Spleen (tissue), 11 donors: ENCODE data around the gene SERPINA6. TPM values are rescaled to one million over a fixed set of nuclear protein-coding genes. Genes with fewer than 3 reads are reported as not detected.
"Not testable (repeated sequence)": the region's sequence is repeated elsewhere in the genome, so short reads cannot be mapped to it uniquely, and the experiment has no call there.

ENCODE experiments used
- DNase-seq: peaks from one replicate; pipeline ENCODE4 v3.0.0-alpha.2; 2020
- H3K27ac ChIP-seq, 8 donors: fragments of 200-600 bp; sonication (generic) in 7 of 8; 1 replicate in 4 of 8; 2 replicates in 4 of 8; pipeline versions ENCODE4 v1.5.0 to v1.8.0; 2016 to 2021; ENCODE audit warnings: inconsistent platforms in 4 of 8, mild to moderate bottlenecking in 4 of 8, moderate library complexity in 1 of 8
- H3K27me3 ChIP-seq, 7 donors: fragments of 200-600 bp; sonication (generic) in 6 of 7; replicated peaks in 1 of 7; 1 replicate in 4 of 7; 2 replicates in 3 of 7; pipeline versions ENCODE4 v1.5.0 to v1.8.0; 2016 to 2021; ENCODE audit warnings: inconsistent platforms in 3 of 7, mild to moderate bottlenecking in 1 of 7
- H3K36me3 ChIP-seq, 6 donors: fragments of 200-600 bp; sonication (generic) in 5 of 6; 1 replicate in 4 of 6; 2 replicates in 2 of 6; pipeline versions ENCODE4 v1.5.0 to v1.8.0; 2016 to 2021; ENCODE audit warnings: inconsistent platforms in 2 of 6
- H3K4me1 ChIP-seq, 6 donors: fragments of 200-600 bp; sonication (generic) in 5 of 6; 1 replicate in 3 of 6; 2 replicates in 3 of 6; pipeline versions ENCODE4 v1.5.0 to v1.8.0; 2016 to 2021; ENCODE audit warnings: inconsistent platforms in 3 of 6
- H3K4me3 ChIP-seq, 8 donors: fragments of 200-600 bp; sonication (generic) in 7 of 8; 1 replicate in 4 of 8; 2 replicates in 4 of 8; pipeline versions ENCODE4 v1.5.0 to v1.8.0; 2016 to 2021; ENCODE audit warnings: inconsistent platforms in 4 of 8, mild to moderate bottlenecking in 4 of 8, moderate library complexity in 2 of 8
- H3K9me3 ChIP-seq, 8 donors: fragments of 200-600 bp; sonication (generic) in 7 of 8; 1 replicate in 4 of 8; 2 replicates in 4 of 8; pipeline versions ENCODE4 v1.5.0 to v1.8.0; 2016 to 2021; ENCODE audit warnings: inconsistent platforms in 4 of 8
- CTCF ChIP-seq, 11 experiments: fragments of 200-600 bp in 7 of 11; fragments of 450-650 bp in 4 of 11; sonication (generic) in 4 of 11; IDR thresholded peaks in 8 of 11; conservative IDR thresholded peaks in 3 of 11; 1 replicate in 7 of 11; 2 replicates in 4 of 11; pipeline versions ENCODE4 v1.4.0 to v1.8.0; 2016 to 2021; ENCODE audit warnings: antibody characterized with exemption in 11 of 11, inconsistent platforms in 4 of 11, mild to moderate bottlenecking in 1 of 11
- POLR2A ChIP-seq, 3 donors: fragments of 450-650 bp; IDR thresholded peaks; one replicate each; pipeline ENCODE4 v1.5.1; 2017; ENCODE audit warnings: antibody characterized with exemption in 3 of 3, mild to moderate bottlenecking in 1 of 3
- POLR2AphosphoS5 ChIP-seq, 3 donors: sonication (generic); formaldehyde crosslinking; IDR thresholded peaks; one replicate each; pipeline ENCODE4 v1.5.1; 2017; ENCODE audit warnings: antibody characterized with exemption in 3 of 3
- WGBS, 5 donors: extraction: QIAGEN DNeasy Blood & Tissue Kit in 3 of 5; methylation state at CpG; one replicate each; pipeline versions ENCODE4 v1.1.5 to v1.1.7; 2013 to 2018; 5-methylcytosine and 5-hydroxymethylcytosine counted together
- intact Hi-C: fragments of 100-400 bp; cut with DNase I; formaldehyde crosslinking; loops from one replicate; pipeline ENCODE4 v1.15.0; 2023; ENCODE audit warnings: low total_unique reads
- polyA plus RNA-seq, 3 donors: library from polyadenylated mRNA; stranded (reverse); fragments of 200-250 nt; gene quantifications; one replicate each; pipeline ENCODE4 v1.2.1, GENCODE V29; 2013
- total RNA-seq, 7 donors: library from RNA; depleted of rRNA in 3 of 7; stranded (reverse); fragments of >200 nt in 3 of 7; fragmentation: NEBNext Ultra II Directional in 4 of 7; extraction: Animal tissue kit (Norgen Biotek cat#: 25700) in 4 of 7; gene quantifications; one replicate each; pipeline versions ENCODE4 v1.1.0 to v1.2.1, GENCODE V29; 2016 to 2021
- donor health status: healthy with polysubstance abuse.
- donor health status: DM: no; HTN: no; CAD: no; lungs with moderate emphysema.
- donor health status: DM: no; HTN: no; CAD: no.
- donor health status: Bipolar disorder and iron deficiency.
- donor health status: healthy.
- donor health status: DM: no; HTN: no; CAD: no.
- donor health status: DM: yes; HTN: yes; CAD: no.

SERPINA6 gene
- total and polyA plus RNA-seq, 10 donors = not detected

DNA sequence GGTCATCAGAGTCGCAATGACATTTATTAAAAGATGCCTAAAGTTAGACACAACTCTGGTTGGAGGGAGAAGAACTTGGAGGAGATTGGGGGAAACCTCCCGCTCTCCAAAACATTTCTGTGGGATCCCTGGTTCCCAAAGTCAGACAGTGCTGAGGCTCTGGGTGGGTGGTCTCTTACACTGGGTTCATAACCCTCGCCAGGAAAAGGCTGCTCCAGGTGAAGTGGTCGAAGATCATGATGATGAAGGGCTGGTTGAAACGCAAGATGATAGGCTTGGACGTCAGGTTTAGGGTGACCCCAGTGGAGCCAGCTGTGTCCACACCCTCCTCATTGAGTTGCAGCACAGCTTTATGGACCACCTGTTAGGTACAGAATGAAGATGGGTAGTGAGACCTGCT lies 18.9 kb downstream of the SERPINA6 start:
- no peaks in the 10 kb centered on the region for H3K4me1 ChIP-seq
- peaks cover 0 to 32% (median 13%) of the 10 kb centered on the region in 8 donors for H3K9me3 ChIP-seq
- TF ChIP-seq POLR2AphosphoS5 (IDR thresholded peaks at IDR 0.05) = no peak
- H3K36me3 ChIP-seq = no peaks in the 10 kb centered on the region
- H3K4me3 ChIP-seq = no peak overlapping the region
- WGBS, 5 donors = 71 to 90% (median 88%) methylated on average over 6 of the region's 6 CpGs
- no peak for DNase-seq
- H3K27me3 ChIP-seq = no peaks in the 10 kb centered on the region
- intact Hi-C loops = no loop called here
- H3K27ac ChIP-seq = no peak overlapping the region

DNA sequence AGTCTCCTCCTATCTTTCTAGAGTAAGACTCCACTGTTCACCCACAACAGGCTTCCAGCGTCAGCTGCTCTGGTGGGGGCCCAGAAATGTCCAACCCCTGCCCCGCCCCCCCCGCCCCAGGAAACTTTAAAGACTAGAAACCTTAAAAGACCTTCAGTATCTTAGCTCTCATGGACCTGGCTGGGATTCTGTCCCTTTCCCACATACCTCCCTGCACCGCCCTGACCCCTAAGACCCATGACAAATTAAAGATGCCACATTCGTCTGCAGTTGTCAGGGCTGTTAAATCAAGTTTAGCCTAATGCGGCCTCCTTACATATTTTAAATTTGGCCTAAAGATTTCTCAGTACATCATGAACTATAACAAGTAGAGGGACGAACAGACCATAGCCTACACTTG lies 20.0 kb downstream of the SERPINA6 start:
- no peak for TF ChIP-seq CTCF (IDR thresholded peaks at IDR 0.05 in 8 of 11, conservative IDR thresholded peaks at IDR 0.05 in 3 of 11)
- TF ChIP-seq POLR2AphosphoS5 (IDR thresholded peaks at IDR 0.05) = no peak
- no peak for TF ChIP-seq POLR2A (IDR thresholded peaks at IDR 0.05)
- H3K27ac ChIP-seq = no peak overlapping the region
- H3K36me3 ChIP-seq = no peaks in the 10 kb centered on the region
- no peak overlapping the region for H3K4me3 ChIP-seq
- H3K4me1 ChIP-seq = no peaks in the 10 kb centered on the region
- H3K9me3 ChIP-seq = peaks cover 0 to 30% (median 11%) of the 10 kb centered on the region in 8 donors
- WGBS, 5 donors = 77 to 91% (median 81%) methylated on average over 7 of the region's 7 CpGs
- no peak for DNase-seq
- intact Hi-C loops = no loop called here
- no peaks in the 10 kb centered on the region for H3K27me3 ChIP-seq

DNA sequence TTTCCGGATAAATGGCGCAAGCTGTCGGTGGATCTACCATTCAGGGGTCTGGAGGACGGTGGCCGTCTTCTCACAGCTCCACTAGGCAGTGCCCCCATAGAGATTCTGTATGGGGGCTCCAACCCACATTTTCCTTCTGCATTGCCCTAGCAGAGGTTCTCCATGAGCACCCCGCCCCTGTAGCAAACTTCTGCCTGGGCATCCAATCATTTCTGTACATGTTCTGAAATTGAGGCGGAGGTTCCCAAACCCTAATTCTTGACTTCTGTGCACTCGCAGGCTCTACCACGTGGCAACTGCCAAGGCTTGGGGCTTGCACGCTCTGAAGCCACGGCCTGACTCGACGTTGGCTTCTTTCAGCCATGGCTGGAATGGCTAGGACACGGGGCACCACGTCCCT lies 25.0 kb downstream of the SERPINA6 start:
- intact Hi-C loops = no loop called here
- no peak overlapping the region for H3K27ac ChIP-seq
- TF ChIP-seq CTCF (IDR thresholded peaks at IDR 0.05 in 8 of 11, conservative IDR thresholded peaks at IDR 0.05 in 3 of 11) (no peak), POLR2AphosphoS5 (IDR thresholded peaks at IDR 0.05) (no peak), POLR2A (IDR thresholded peaks at IDR 0.05) (no peak)
- H3K27me3 ChIP-seq = peaks cover 0 to 9% (median 0%) of the 10 kb centered on the region in 7 donors
- WGBS, 5 donors = 89 to 95% (median 93%) methylated on average over 15 of the region's 15 CpGs
- H3K4me1 ChIP-seq = no peaks in the 10 kb centered on the region
- H3K9me3 ChIP-seq = peaks cover 0 to 10% (median 0%) of the 10 kb centered on the region in 8 donors
- no peak for DNase-seq
- H3K36me3 ChIP-seq = no peaks in the 10 kb centered on the region
- H3K4me3 ChIP-seq = no peak overlapping the region

DNA sequence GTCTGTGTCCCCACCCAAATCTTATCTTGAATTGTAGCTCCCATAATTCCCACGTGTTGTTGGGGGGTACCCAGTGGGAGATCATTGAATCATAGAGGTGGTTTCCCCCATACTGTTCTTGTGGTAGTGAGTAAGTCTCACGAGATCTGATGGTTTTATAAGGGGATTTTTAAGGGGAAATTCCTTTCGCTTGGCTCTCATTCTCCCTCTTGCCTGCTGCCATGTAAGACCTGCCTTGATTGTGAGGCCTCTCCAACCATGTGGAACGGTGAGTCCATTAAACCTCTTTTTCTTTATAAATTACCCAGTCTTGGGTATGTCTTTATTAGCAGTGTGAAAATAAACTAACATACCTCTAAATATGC lies 27.0 kb downstream of the SERPINA6 start:
- 42 to 72% (median 67%) methylated on average over 4 of the region's 4 CpGs for WGBS, 5 donors
- H3K36me3 ChIP-seq = not testable (repeated sequence)

GRCh38 chr14:94295360-94296180 lies 27.6 kb downstream of the SERPINA6 start:
- Histone ChIP-seq H3K27me3 (peaks cover 0 to 9% (median 0%) of the 10 kb centered on the region in 7 donors), H3K4me3 (no peak overlapping the region), H3K27ac (no peak overlapping the region), H3K9me3 (peaks cover 0 to 4% (median 0%) of the 10 kb centered on the region in 8 donors), H3K36me3 (no peaks in the 10 kb centered on the region), H3K4me1 (no peaks in the 10 kb centered on the region)
- 58 to 67% (median 66%) methylated on average over 9 of the region's 9 CpGs for WGBS, 5 donors
- TF ChIP-seq POLR2AphosphoS5 (IDR thresholded peaks at IDR 0.05) (no peak), POLR2A (IDR thresholded peaks at IDR 0.05) (no peak), CTCF (IDR thresholded peaks at IDR 0.05 in 8 of 11, conservative IDR thresholded peaks at IDR 0.05 in 3 of 11) (no peak)
- intact Hi-C loops = no loop called here
- no peak for DNase-seq

More for the DNA sequence above, 27.0 kb downstream of the SERPINA6 start:
- H3K27me3 ChIP-seq, DNase-seq, H3K27ac ChIP-seq, H3K9me3 ChIP-seq, H3K4me1 ChIP-seq, intact Hi-C loops, H3K4me3 ChIP-seq: not testable (repeated sequence)
